Measurements from ENCODE around the gene STK32A. TPM values are rescaled to one million over a fixed set of nuclear protein-coding genes. Genes with fewer than 3 reads are reported as not detected.

The STK32A gene
- total and polyA plus RNA-seq, 4 experiments from 2014 or later, result not detected

- no peaks in the 10 kb centered on the region for H3K36me3 Mint-ChIP-seq
- intact Hi-C loops (cut with micrococcal nuclease), result no loop called here
- H3K9me3 Mint-ChIP-seq, result no peaks in the 10 kb centered on the region
- ChIA-PET POLR2A (ENCODE audit: partially characterized antibody) (no interaction called here), CTCF (ENCODE audit: partially characterized antibody) (no interaction called here)
- H3K27me3 Mint-ChIP-seq, result no peaks in the 10 kb centered on the region
- H3K4me1 Mint-ChIP-seq, result no peaks in the 10 kb centered on the region
- Histone ChIP-seq H3K27ac (ENCODE audit: low read depth, low read length) (no peak overlapping the region), H3K4me1 (ENCODE audit: insufficient read depth, low read length) (no peaks in the 10 kb centered on the region), H3K9me3 (ENCODE audit: control insufficient read depth in 1 of 2, low read length in 2 of 2) (no peaks in the 10 kb centered on the region), H3K36me3 (ENCODE audit: insufficient read depth, low read length) (no peaks in the 10 kb centered on the region), H3K27me3 (ENCODE audit: insufficient read depth, low read length) (no peaks in the 10 kb centered on the region), H3K4me3 (ENCODE audit: low read length in 2 of 2) (no peak overlapping the region)
- DNase-seq, result no peak
- H3K4me3 Mint-ChIP-seq, result no peak overlapping the region
- no peak overlapping the region for H3K27ac Mint-ChIP-seq
These were observed 86.7 kb downstream of the STK32A start for GRCh38 chr5:147321569-147321968.

GRCh38 chr5:147327421-147327820 is 92.6 kb downstream of the STK32A start:
- Histone ChIP-seq H3K9me3 (ENCODE audit: control insufficient read depth in 1 of 2, low read length in 2 of 2) (no peaks in the 10 kb centered on the region), H3K36me3 (ENCODE audit: insufficient read depth, low read length) (no peaks in the 10 kb centered on the region), H3K27me3 (ENCODE audit: insufficient read depth, low read length) (no peaks in the 10 kb centered on the region), H3K27ac (ENCODE audit: low read depth, low read length) (no peak overlapping the region), H3K4me3 (ENCODE audit: low read length in 2 of 2) (no peak overlapping the region), H3K4me1 (ENCODE audit: insufficient read depth, low read length) (no peaks in the 10 kb centered on the region)
- H3K4me1 Mint-ChIP-seq, result no peaks in the 10 kb centered on the region
- intact Hi-C loops (cut with micrococcal nuclease), result no loop called here
- CTCF ChIA-PET (ENCODE audit: partially characterized antibody), result no interaction called here
- peaks cover 0 to 2% of the 10 kb centered on the region in 2 donors for H3K27me3 Mint-ChIP-seq
- peaks cover 0 to 4% (median 0%) of the 10 kb centered on the region in 8 donors for H3K9me3 Mint-ChIP-seq
- POLR2A ChIA-PET (ENCODE audit: partially characterized antibody), result no interaction called here
- no peaks in the 10 kb centered on the region for H3K36me3 Mint-ChIP-seq
- DNase-seq, result no peak
- H3K4me3 Mint-ChIP-seq, result no peak overlapping the region
- H3K27ac Mint-ChIP-seq, result no peak overlapping the region

- no peak overlapping the region for H3K4me3 ChIP-seq (ENCODE audit: low read length in 2 of 2)
- ChIA-PET CTCF (ENCODE audit: partially characterized antibody) (no interaction called here), POLR2A (ENCODE audit: partially characterized antibody) (no interaction called here)
- peaks cover 0 to 2% of the 10 kb centered on the region in 2 donors for H3K27me3 Mint-ChIP-seq
- no peak overlapping the region for H3K27ac Mint-ChIP-seq
- H3K27me3 ChIP-seq (ENCODE audit: insufficient read depth, low read length), result no peaks in the 10 kb centered on the region
- no peak overlapping the region for H3K27ac ChIP-seq (ENCODE audit: low read depth, low read length)
- no peaks in the 10 kb centered on the region for H3K36me3 ChIP-seq (ENCODE audit: insufficient read depth, low read length)
- H3K36me3 Mint-ChIP-seq, result no peaks in the 10 kb centered on the region
- no peaks in the 10 kb centered on the region for H3K4me1 ChIP-seq (ENCODE audit: insufficient read depth, low read length)
- intact Hi-C loops (cut with micrococcal nuclease), result no loop called here
- no peaks in the 10 kb centered on the region for H3K4me1 Mint-ChIP-seq
- peaks cover 0 to 4% (median 0%) of the 10 kb centered on the region in 8 donors for H3K9me3 Mint-ChIP-seq
- H3K4me3 Mint-ChIP-seq, result no peak overlapping the region
- H3K9me3 ChIP-seq (ENCODE audit: control insufficient read depth in 1 of 2, low read length in 2 of 2), result no peaks in the 10 kb centered on the region
- no peak for DNase-seq
These were observed 93.1 kb downstream of the STK32A start for GRCh38 chr5:147327905-147328304.

GRCh38 chr5:147332658-147333057 is 97.8 kb downstream of the STK32A start:
- Histone ChIP-seq H3K9me3 (ENCODE audit: control insufficient read depth in 1 of 2, low read length in 2 of 2) (no peaks in the 10 kb centered on the region), H3K4me1 (ENCODE audit: insufficient read depth, low read length) (no peaks in the 10 kb centered on the region), H3K36me3 (ENCODE audit: insufficient read depth, low read length) (no peaks in the 10 kb centered on the region), H3K4me3 (ENCODE audit: low read length in 2 of 2) (no peak overlapping the region), H3K27me3 (ENCODE audit: insufficient read depth, low read length) (no peaks in the 10 kb centered on the region), H3K27ac (ENCODE audit: low read depth, low read length) (no peak overlapping the region)
- intact Hi-C loops (cut with micrococcal nuclease), result no loop called here
- no peaks in the 10 kb centered on the region for H3K4me1 Mint-ChIP-seq
- H3K9me3 Mint-ChIP-seq, result peaks cover 0 to 6% (median 0%) of the 10 kb centered on the region in 8 donors
- H3K4me3 Mint-ChIP-seq, result no peak overlapping the region
- peaks cover 0 to 2% of the 10 kb centered on the region in 2 donors for H3K27me3 Mint-ChIP-seq
- no peaks in the 10 kb centered on the region for H3K36me3 Mint-ChIP-seq
- POLR2A ChIA-PET (ENCODE audit: partially characterized antibody), result no interaction called here
- H3K27ac Mint-ChIP-seq, result no peak overlapping the region
- DNase-seq, result no peak
- CTCF ChIA-PET (ENCODE audit: partially characterized antibody), result no interaction called here

GRCh38 chr5:147336876-147337275 is 102.0 kb downstream of the STK32A start:
- Mint-ChIP-seq H3K9me3 (peaks cover 0 to 22% (median 9%) of the 10 kb centered on the region in 8 donors), H3K36me3 (no peaks in the 10 kb centered on the region), H3K27ac (no peak overlapping the region), H3K27me3 (no peaks in the 10 kb centered on the region), H3K4me1 (no peaks in the 10 kb centered on the region), H3K4me3 (no peak overlapping the region)
- Histone ChIP-seq H3K4me1 (ENCODE audit: insufficient read depth, low read length) (no peaks in the 10 kb centered on the region), H3K9me3 (ENCODE audit: control insufficient read depth in 1 of 2, low read length in 2 of 2) (no peaks in the 10 kb centered on the region), H3K36me3 (ENCODE audit: insufficient read depth, low read length) (no peaks in the 10 kb centered on the region), H3K27me3 (ENCODE audit: insufficient read depth, low read length) (no peaks in the 10 kb centered on the region), H3K4me3 (ENCODE audit: low read length in 2 of 2) (no peak overlapping the region), H3K27ac (ENCODE audit: low read depth, low read length) (no peak overlapping the region)
- POLR2A ChIA-PET (ENCODE audit: partially characterized antibody), result no interaction called here
- CTCF ChIA-PET (ENCODE audit: partially characterized antibody), result no interaction called here
- no peak for DNase-seq
- intact Hi-C loops (cut with micrococcal nuclease), result no loop called here

GRCh38 chr5:147339313-147339712 is 104.5 kb downstream of the STK32A start:
- no peak overlapping the region for H3K27ac ChIP-seq (ENCODE audit: low read depth, low read length)
- H3K36me3 ChIP-seq (ENCODE audit: insufficient read depth, low read length), result no peaks in the 10 kb centered on the region
- POLR2A ChIA-PET (ENCODE audit: partially characterized antibody), result no interaction called here
- DNase-seq, result no peak
- no peaks in the 10 kb centered on the region for H3K4me1 ChIP-seq (ENCODE audit: insufficient read depth, low read length)
- no peak overlapping the region for H3K4me3 ChIP-seq (ENCODE audit: low read length in 2 of 2)
- Mint-ChIP-seq H3K27ac (no peak overlapping the region), H3K4me3 (no peak overlapping the region), H3K36me3 (no peaks in the 10 kb centered on the region), H3K9me3 (peaks cover 0 to 22% (median 9%) of the 10 kb centered on the region in 8 donors), H3K27me3 (no peaks in the 10 kb centered on the region), H3K4me1 (no peaks in the 10 kb centered on the region)
- no peaks in the 10 kb centered on the region for H3K27me3 ChIP-seq (ENCODE audit: insufficient read depth, low read length)
- intact Hi-C loops (cut with micrococcal nuclease), result no loop called here
- no peaks in the 10 kb centered on the region for H3K9me3 ChIP-seq (ENCODE audit: control insufficient read depth in 1 of 2, low read length in 2 of 2)
- CTCF ChIA-PET (ENCODE audit: partially characterized antibody), result no interaction called here

- Mint-ChIP-seq H3K36me3 (no peaks in the 10 kb centered on the region), H3K4me1 (no peaks in the 10 kb centered on the region), H3K9me3 (peaks cover 0 to 22% (median 12%) of the 10 kb centered on the region in 8 donors), H3K4me3 (no peak overlapping the region), H3K27me3 (peaks cover 0 to 2% of the 10 kb centered on the region in 2 donors), H3K27ac (no peak overlapping the region)
- intact Hi-C loops (cut with micrococcal nuclease), result no loop called here
- no peaks in the 10 kb centered on the region for H3K4me1 ChIP-seq (ENCODE audit: insufficient read depth, low read length)
- no peaks in the 10 kb centered on the region for H3K9me3 ChIP-seq (ENCODE audit: control insufficient read depth in 1 of 2, low read length in 2 of 2)
- ChIA-PET POLR2A (ENCODE audit: partially characterized antibody) (no interaction called here), CTCF (ENCODE audit: partially characterized antibody) (no interaction called here)
- H3K36me3 ChIP-seq (ENCODE audit: insufficient read depth, low read length), result no peaks in the 10 kb centered on the region
- H3K4me3 ChIP-seq (ENCODE audit: low read length in 2 of 2), result no peak overlapping the region
- no peak for DNase-seq
- H3K27me3 ChIP-seq (ENCODE audit: insufficient read depth, low read length), result no peaks in the 10 kb centered on the region
- H3K27ac ChIP-seq (ENCODE audit: low read depth, low read length), result no peak overlapping the region
These were observed 106.1 kb downstream of the STK32A start for GRCh38 chr5:147340941-147341340.

GRCh38 chr5:147341345-147341744 is 106.5 kb downstream of the STK32A start:
- Mint-ChIP-seq H3K36me3 (no peaks in the 10 kb centered on the region), H3K9me3 (peaks cover 0 to 22% (median 12%) of the 10 kb centered on the region in 8 donors), H3K4me3 (no peak overlapping the region), H3K27ac (no peak overlapping the region), H3K27me3 (peaks cover 0 to 2% of the 10 kb centered on the region in 2 donors), H3K4me1 (no peaks in the 10 kb centered on the region)
- Histone ChIP-seq H3K4me1 (ENCODE audit: insufficient read depth, low read length) (no peaks in the 10 kb centered on the region), H3K27ac (ENCODE audit: low read depth, low read length) (no peak overlapping the region), H3K27me3 (ENCODE audit: insufficient read depth, low read length) (no peaks in the 10 kb centered on the region), H3K36me3 (ENCODE audit: insufficient read depth, low read length) (no peaks in the 10 kb centered on the region), H3K9me3 (ENCODE audit: control insufficient read depth in 1 of 2, low read length in 2 of 2) (no peaks in the 10 kb centered on the region), H3K4me3 (ENCODE audit: low read length in 2 of 2) (no peak overlapping the region)
- CTCF ChIA-PET (ENCODE audit: partially characterized antibody), result no interaction called here
- no peak for DNase-seq
- POLR2A ChIA-PET (ENCODE audit: partially characterized antibody), result no interaction called here
- intact Hi-C loops (cut with micrococcal nuclease), result no loop called here
